HG03060 (cell line): Measurements from ENCODE around the gene CDH13.

Experiments used
- ATAC-seq: cut with Tn5 transposase; IDR thresholded peaks from one replicate; pipeline ENCODE4 v1.9.1; 2021; ENCODE audit warnings: low read depth, moderate number of reproducible peaks; ENCODE audit not compliant: unreplicated experiment

Gene CDH13

GRCh38 chr16:82830944-82831343 lies 204.2 kb downstream of the CDH13 start:
- ATAC-seq = no peak

GRCh38 chr16:82832821-82833220 lies 206.1 kb downstream of the CDH13 start:
- ATAC-seq = no peak

GRCh38 chr16:82833378-82833993 lies 206.7 kb downstream of the CDH13 start:
- no peak for ATAC-seq

GRCh38 chr16:82834151-82834815 lies 207.5 kb downstream of the CDH13 start:
- ATAC-seq = no peak

GRCh38 chr16:82835487-82836155 lies 208.9 kb downstream of the CDH13 start:
- no peak for ATAC-seq

GRCh38 chr16:82841108-82841507 lies 214.3 kb downstream of the CDH13 start:
- ATAC-seq = no peak

- ATAC-seq = no peak
These were observed 217.0 kb downstream of the CDH13 start for GRCh38 chr16:82843606-82844271.

- ATAC-seq = no peak
These were observed 218.3 kb downstream of the CDH13 start for GRCh38 chr16:82845116-82845515.

- ATAC-seq = no peak
These were observed 220.0 kb downstream of the CDH13 start for GRCh38 chr16:82846806-82847205.

GRCh38 chr16:82848013-82848412 lies 221.2 kb downstream of the CDH13 start:
- ATAC-seq = no peak

GRCh38 chr16:82852388-82853008 lies 225.7 kb downstream of the CDH13 start:
- no peak for ATAC-seq

- no peak for ATAC-seq
These were observed 228.7 kb downstream of the CDH13 start for GRCh38 chr16:82855471-82855870.

GRCh38 chr16:82857693-82858365 lies 231.1 kb downstream of the CDH13 start:
- ATAC-seq = no peak

GRCh38 chr16:82859662-82860061 lies 232.9 kb downstream of the CDH13 start:
- ATAC-seq = no peak

- no peak for ATAC-seq
These were observed 233.3 kb downstream of the CDH13 start for GRCh38 chr16:82860071-82860470.

GRCh38 chr16:82862057-82862456 lies 235.3 kb downstream of the CDH13 start:
- no peak for ATAC-seq

GRCh38 chr16:82864332-82865040 lies 237.7 kb downstream of the CDH13 start:
- no peak for ATAC-seq

- ATAC-seq = no peak
These were observed 238.6 kb downstream of the CDH13 start for GRCh38 chr16:82865412-82865811.

- no peak for ATAC-seq
These were observed 240.7 kb downstream of the CDH13 start for GRCh38 chr16:82867485-82867884.

- no peak for ATAC-seq
These were observed 247.5 kb downstream of the CDH13 start for GRCh38 chr16:82874271-82874670.
